ENCODE measurements around the gene E2F2. TPM values are rescaled to one million over a fixed set of nuclear protein-coding genes. Genes with fewer than 3 reads are reported as not detected.

Gene E2F2
- total and polyA plus RNA-seq, 2 experiments from 2014 or later: 0.78 to 3.4 TPM

- TF ChIP-seq, protein P1, sequence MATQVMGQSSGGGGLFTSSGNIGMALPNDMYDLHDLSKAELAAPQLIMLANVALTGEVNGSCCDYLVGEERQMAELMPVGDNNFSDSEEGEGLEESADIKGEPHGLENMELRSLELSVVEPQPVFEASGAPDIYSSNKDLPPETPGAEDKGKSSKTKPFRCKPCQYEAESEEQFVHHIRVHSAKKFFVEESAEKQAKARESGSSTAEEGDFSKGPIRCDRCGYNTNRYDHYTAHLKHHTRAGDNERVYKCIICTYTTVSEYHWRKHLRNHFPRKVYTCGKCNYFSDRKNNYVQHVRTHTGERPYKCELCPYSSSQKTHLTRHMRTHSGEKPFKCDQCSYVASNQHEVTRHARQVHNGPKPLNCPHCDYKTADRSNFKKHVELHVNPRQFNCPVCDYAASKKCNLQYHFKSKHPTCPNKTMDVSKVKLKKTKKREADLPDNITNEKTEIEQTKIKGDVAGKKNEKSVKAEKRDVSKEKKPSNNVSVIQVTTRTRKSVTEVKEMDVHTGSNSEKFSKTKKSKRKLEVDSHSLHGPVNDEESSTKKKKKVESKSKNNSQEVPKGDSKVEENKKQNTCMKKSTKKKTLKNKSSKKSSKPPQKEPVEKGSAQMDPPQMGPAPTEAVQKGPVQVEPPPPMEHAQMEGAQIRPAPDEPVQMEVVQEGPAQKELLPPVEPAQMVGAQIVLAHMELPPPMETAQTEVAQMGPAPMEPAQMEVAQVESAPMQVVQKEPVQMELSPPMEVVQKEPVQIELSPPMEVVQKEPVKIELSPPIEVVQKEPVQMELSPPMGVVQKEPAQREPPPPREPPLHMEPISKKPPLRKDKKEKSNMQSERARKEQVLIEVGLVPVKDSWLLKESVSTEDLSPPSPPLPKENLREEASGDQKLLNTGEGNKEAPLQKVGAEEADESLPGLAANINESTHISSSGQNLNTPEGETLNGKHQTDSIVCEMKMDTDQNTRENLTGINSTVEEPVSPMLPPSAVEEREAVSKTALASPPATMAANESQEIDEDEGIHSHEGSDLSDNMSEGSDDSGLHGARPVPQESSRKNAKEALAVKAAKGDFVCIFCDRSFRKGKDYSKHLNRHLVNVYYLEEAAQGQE (IDR thresholded peaks at IDR 0.05; ENCODE audit: unreplicated experiment): no peak
Measured at GRCh38 chr1:23462766-23463165, 68.3 kb downstream of the E2F2 start (continued).

GRCh38 chr1:23461050-23461449, 70.0 kb downstream of the E2F2 start:
- ATAC-seq (no peak), DNase-seq (ENCODE audit: low spot score) (no peak)
- Mint-ChIP-seq H3K27me3 (ENCODE audit: insufficient read depth, low read depth, poor library complexity) (peaks cover 13% of the 10 kb centered on the region), H3K4me3 (no peak overlapping the region), H3K9me3 (no peaks in the 10 kb centered on the region), H3K4me1 (peaks cover 5% of the 10 kb centered on the region; the same call in 2 of the 3 replicates), H3K27ac (no peak overlapping the region), H3K36me3 (ENCODE audit: low read depth) (no peaks in the 10 kb centered on the region; the same call in 2 of the 3 replicates)
- Histone ChIP-seq H2AFZ (no peak overlapping the region), H4K20me1 (replicated peaks; ENCODE audit: insufficient read depth) (peaks cover 18% of the 10 kb centered on the region), H3K4me1 (ENCODE audit: insufficient read depth) (no peaks in the 10 kb centered on the region), H3K4me2 (no peak overlapping the region), H3K27ac (ENCODE audit: low read depth) (no peak overlapping the region), H3K27me3 (ENCODE audit: insufficient read depth) (no peaks in the 10 kb centered on the region), H3K4me3 (no peak overlapping the region), H3K79me2 (replicated peaks; ENCODE audit: insufficient read depth) (peaks cover 4% of the 10 kb centered on the region), H3F3A (replicated peaks; ENCODE audit: low read depth) (no peaks in the 10 kb centered on the region), H3K36me3 (ENCODE audit: insufficient read depth) (no peaks in the 10 kb centered on the region; the same call in 1 of the 2 replicates), H3K9me2 (ENCODE audit: insufficient read depth) (no peaks in the 10 kb centered on the region)
- TF ChIP-seq NANOG (IDR thresholded peaks at IDR 0.05; ENCODE audit: borderline replicate concordance) (no peak), POLR2AphosphoS5 (IDR thresholded peaks at IDR 0.05; ENCODE audit: low read depth) (no peak)
- TF ChIP-seq, protein P1 (IDR thresholded peaks at IDR 0.05; ENCODE audit: unreplicated experiment): no peak

DNA sequence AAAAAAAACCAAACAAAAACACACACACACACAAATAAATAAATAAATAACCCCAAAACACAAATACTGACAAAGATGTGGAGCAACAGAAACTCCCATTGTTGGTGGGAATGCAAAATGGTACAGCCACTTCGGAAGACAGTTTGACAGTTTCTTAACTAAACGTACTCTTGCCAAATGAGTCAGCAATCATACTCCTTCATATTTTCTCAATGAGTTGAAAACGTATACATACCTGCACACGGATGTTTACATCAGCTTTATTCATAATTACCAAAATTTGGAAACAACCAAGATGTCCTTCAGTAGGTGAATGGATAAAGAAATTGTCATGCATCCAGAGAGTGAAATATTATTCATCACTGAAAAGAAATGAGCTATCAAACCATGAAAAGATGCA, 70.5 kb downstream of the E2F2 start:
- Histone ChIP-seq H2AFZ (no peak overlapping the region), H3K79me2 (replicated peaks; ENCODE audit: insufficient read depth) (peaks cover 4% of the 10 kb centered on the region), H3K36me3 (ENCODE audit: insufficient read depth) (no peaks in the 10 kb centered on the region; the same call in 1 of the 2 replicates), H3F3A (replicated peaks; ENCODE audit: low read depth) (no peaks in the 10 kb centered on the region), H3K4me3 (no peak overlapping the region), H3K4me1 (ENCODE audit: insufficient read depth) (no peaks in the 10 kb centered on the region), H3K27me3 (ENCODE audit: insufficient read depth) (no peaks in the 10 kb centered on the region), H3K4me2 (no peak overlapping the region), H4K20me1 (replicated peaks; ENCODE audit: insufficient read depth) (peaks cover 12% of the 10 kb centered on the region), H3K9me2 (ENCODE audit: insufficient read depth) (no peaks in the 10 kb centered on the region), H3K27ac (ENCODE audit: low read depth) (no peak overlapping the region)
- no peak for DNase-seq (ENCODE audit: low spot score)
- no peak overlapping the region for H3K27ac Mint-ChIP-seq
- peaks cover 5% of the 10 kb centered on the region; the same call in 2 of the 3 replicates for H3K4me1 Mint-ChIP-seq
- no peaks in the 10 kb centered on the region for H3K9me3 Mint-ChIP-seq
- H3K36me3 Mint-ChIP-seq (ENCODE audit: low read depth): peaks cover 1% of the 10 kb centered on the region; the same call in 1 of the 3 replicates
- ATAC-seq: no peak
- H3K4me3 Mint-ChIP-seq: no peak overlapping the region
- peaks cover 9% of the 10 kb centered on the region for H3K27me3 Mint-ChIP-seq (ENCODE audit: insufficient read depth, low read depth, poor library complexity)
- no peak for TF ChIP-seq ZNF114 (CRISPR knock-in tag; IDR thresholded peaks at IDR 0.05)
- no peak for TF ChIP-seq EZH2 (IDR thresholded peaks at IDR 0.05; ENCODE audit: low read depth, unreplicated experiment)
- TF ChIP-seq STAT1 (IDR thresholded peaks at IDR 0.05; ENCODE audit: unreplicated experiment): no peak
- TF ChIP-seq, protein P1 (IDR thresholded peaks at IDR 0.05; ENCODE audit: unreplicated experiment): no peak

Measured in GM23338 (cell line).